COLO668 (cell line): ENCODE data around the gene MFSD12.
"Not testable (repeated sequence)": the region's sequence is repeated elsewhere in the genome, so short reads cannot be mapped to it uniquely, and the experiment has no call there.

Experiments used
- DNase-seq: peaks from one replicate; lab custom pipeline; 2025; ENCODE audit not compliant: unreplicated experiment; lab: John Stamatoyannopoulos, UW

The MFSD12 gene

DNA sequence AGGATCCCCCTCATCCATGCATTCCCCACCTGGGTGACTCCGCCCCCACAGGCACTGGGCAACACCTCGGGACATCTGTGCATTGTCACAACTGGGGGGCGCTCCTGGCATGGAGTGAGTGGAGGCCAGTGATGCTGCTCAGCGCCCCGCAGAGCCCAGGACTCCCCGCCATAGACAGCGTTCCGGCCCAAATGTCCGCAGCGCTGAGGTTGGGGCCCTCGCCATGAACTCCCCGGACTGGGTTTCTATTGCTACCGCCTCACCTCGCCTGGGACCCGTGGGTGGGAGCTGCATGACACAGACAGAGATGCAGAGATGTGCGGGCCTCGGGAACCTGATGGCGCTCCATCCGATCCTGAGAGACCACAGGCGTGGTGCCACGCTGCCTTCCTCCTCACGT, 46.7 kb downstream of the MFSD12 start:
- DNase-seq: no peak

GRCh38 chr19:3509566-3509989, 47.8 kb downstream of the MFSD12 start:
- DNase-seq: no peak

GRCh38 chr19:3508771-3509535, 48.4 kb downstream of the MFSD12 start:
- no peak for DNase-seq

DNA sequence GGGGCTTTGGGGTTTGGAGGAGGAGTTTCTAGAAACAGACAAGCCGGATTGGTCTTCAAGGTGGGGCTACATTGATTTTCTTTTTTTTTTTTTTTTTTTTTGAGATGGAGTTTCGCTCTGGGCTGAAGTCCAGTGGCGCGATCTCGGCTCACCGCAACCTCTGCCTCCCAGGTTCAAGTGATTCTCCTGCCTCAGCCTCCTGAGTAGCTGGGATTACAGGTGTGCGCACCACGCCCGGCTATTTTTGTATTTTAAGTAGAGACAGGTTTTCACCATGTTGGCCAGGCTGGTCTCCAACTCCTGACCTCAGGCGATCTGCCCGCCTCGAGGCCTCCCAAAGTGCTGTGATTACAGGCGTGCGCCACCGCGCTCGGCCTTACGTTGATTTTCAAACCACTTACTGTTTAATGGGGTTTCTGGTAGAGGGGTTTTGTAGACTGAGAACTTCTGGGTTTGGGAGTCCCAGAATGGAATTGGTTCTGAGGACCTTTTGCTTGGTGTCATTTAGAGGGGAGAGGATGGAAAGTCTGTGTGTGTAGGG, 49.2 kb downstream of the MFSD12 start:
- not testable (repeated sequence) for DNase-seq

GRCh38 chr19:3507371-3508120, 49.8 kb downstream of the MFSD12 start:
- peak; percentile 52 for DNase-seq

- DNase-seq: peak; percentile 27
These were observed 50.7 kb downstream of the MFSD12 start for GRCh38 chr19:3506384-3507340.

DNA sequence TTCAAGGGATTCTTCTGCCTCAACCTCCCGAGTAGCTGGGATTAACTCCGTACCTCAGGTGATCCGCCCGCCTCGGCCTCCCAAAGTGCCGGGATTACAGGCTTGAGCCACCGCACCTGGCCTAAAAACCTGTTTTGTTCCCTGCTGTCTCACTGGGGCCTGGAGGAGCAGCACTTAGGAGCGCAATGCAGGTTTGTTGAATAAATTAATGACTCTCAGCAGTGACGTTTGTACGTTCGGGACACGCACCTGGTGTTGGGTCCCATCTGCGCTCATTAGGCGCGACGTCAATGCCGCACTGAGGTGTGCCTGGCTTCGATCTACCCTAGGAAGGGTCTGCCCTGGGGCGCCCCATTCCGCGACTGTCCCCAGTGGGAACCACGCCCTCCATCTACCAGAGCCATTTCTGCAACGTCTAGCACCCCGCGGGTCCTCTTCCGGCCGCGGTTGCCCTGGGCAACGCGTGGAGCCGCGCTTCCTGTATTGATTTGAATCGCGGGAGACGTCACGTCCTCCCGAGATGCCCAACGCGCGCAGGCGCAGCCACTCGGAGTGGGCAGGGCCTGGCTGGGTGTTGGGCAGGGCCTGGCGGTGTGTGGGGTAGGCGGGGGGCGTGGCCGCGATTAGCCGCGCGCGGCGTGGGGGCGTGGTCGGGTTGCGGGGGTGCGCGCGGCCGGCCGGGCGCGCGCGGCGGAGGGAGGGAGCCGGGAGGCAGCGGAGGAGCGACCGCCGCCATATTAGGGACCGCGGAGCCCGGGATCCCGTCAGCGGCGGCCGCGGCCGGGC, 51.6 kb downstream of the MFSD12 start, which contains the start of gene FZR1:
Gene FZR1 (plus strand): TSS at position 714 of the 786 bp plus-strand sequence. CDS start 16,679 bp downstream, outside the sequence.
- peak; percentile 99 for DNase-seq

DNA sequence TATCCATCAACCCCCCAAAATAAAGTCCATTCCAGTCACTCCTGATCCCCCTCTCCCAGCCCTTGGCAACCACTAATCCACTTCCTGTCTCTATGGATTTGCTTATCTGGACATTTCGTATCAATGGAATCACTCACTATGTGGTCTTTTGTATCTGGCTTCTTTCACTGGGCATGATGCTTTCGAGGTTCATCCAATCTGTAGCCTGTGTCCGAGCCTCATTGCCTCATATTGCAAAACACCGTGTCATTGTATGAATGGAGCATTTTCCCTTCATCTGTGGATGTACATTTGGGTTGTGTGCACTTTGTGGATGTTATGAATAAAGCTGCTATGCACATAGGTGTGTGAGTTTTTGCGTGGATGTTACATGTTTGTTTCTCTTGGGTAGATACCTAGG, 52.7 kb downstream of the MFSD12 start:
- DNase-seq: no peak

- peak; percentile 18 for DNase-seq
These were observed 54.3 kb downstream of the MFSD12 start for GRCh38 chr19:3503036-3503572.

GRCh38 chr19:3501780-3502179, 55.6 kb downstream of the MFSD12 start:
- DNase-seq: no peak

- DNase-seq: peak; percentile 94
These were observed 56.8 kb downstream of the MFSD12 start, which contains the start of gene DOHH for GRCh38 chr19:3500429-3501101. DOHH (minus strand) TSS chr19:3500674; CDS start chr19:3496814, 3,860 bp downstream.

DNA sequence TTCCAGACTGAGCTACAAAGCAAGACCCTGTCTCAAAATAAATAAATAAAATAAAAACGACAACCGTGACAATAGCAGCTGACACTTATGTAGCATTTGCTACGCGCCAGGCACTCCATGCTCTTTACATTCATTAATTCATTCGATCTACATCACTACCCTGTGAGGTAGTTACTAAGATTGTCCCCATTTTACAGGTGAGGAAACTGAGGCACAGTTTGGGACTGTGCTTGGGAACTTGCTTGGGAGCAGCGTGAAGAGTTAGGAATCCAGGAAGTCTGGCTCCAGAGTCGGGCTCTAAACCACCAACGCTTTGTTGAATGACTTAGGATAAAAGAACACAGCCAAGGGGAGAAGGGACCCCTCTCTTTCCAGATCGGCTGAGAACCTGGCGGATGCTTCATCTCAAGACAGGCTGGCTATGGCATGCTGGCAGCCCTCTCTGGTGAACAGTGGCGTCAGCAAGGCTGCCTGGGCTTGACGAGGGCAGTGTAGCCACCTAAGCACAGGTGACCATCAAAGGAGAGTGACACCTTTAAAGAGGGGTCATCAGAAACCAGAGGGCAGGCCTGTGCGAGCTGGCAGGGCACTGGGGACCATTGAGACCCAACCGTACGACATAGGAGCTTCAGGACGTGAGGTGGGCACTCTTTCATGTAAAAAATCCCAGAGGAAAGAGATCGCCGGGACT, 57.5 kb downstream of the MFSD12 start:
- peak; percentile 22 for DNase-seq

DNA sequence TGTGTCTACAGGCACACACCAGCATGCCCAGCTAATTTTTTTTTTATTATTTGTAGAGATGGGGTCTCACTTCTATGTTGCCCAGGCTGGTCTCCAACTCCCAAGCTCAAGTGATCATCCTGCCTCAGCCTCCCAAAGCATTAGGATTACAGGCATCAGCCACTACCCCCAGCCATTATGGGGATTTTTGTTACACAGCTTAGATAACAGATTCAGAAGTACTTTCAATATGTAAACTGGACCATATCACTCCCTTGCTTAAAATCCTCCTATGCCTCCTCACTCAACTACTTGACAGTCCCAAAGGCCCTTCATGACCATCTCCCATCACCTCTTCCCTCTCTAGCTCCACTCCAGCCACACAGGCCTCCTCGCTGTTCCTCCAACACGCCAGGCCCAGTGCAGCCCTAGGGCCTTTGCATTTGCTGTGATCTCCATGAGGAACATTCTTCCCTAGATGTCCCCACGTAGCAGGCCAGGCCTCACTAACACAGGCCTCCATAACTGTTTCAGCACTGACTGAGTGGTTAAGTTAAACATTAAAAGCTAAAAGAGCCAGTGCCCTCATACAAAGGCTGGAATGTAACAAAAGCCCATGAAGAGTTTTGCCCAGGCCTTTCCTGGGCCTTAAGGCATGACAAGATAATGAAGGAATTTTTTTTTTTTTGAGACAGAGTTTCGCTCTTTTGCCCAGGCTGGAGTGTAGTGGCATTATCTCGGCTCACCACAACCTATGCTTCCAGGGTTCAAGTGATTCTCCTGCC, 59.4 kb downstream of the MFSD12 start:
- no peak for DNase-seq

- no peak for DNase-seq
These were observed 60.8 kb downstream of the MFSD12 start for GRCh38 chr19:3496392-3497273.

GRCh38 chr19:3494559-3494958, 62.8 kb downstream of the MFSD12 start:
- peak; percentile 51 for DNase-seq
